GM18907 (cell line): Measurements from ENCODE around the gene RNF207.
A peak's percentile ranks its signal among the peaks of the same experiment; 100 is the strongest.

Experiments used
- ATAC-seq: cut with Tn5 transposase; IDR thresholded peaks from one replicate; pipeline ENCODE4 v1.9.1; 2021; ENCODE audit warnings: mild to moderate bottlenecking, moderate library complexity; ENCODE audit not compliant: unreplicated experiment

RNF207 gene

GRCh38 chr1:6224718-6225117, 18.8 kb downstream of the RNF207 start:
- no peak for ATAC-seq

- no peak for ATAC-seq
These were observed 19.7 kb downstream of the RNF207 start for GRCh38 chr1:6225651-6226050.

- no peak for ATAC-seq
These were observed 27.5 kb downstream of the RNF207 start for GRCh38 chr1:6233376-6233775.

GRCh38 chr1:6234502-6235295, 28.8 kb downstream of the RNF207 start:
- no peak for ATAC-seq

GRCh38 chr1:6235296-6235677, 29.4 kb downstream of the RNF207 start:
- ATAC-seq, result peak; percentile 24

- no peak for ATAC-seq
These were observed 31.2 kb downstream of the RNF207 start for GRCh38 chr1:6237093-6237492.

GRCh38 chr1:6239213-6239752, 33.4 kb downstream of the RNF207 start:
- no peak for ATAC-seq

- ATAC-seq, result no peak
These were observed 34.2 kb downstream of the RNF207 start for GRCh38 chr1:6239950-6240768.

GRCh38 chr1:6241107-6241886, 35.4 kb downstream of the RNF207 start:
- ATAC-seq, result no peak

- ATAC-seq, result no peak
These were observed 36.2 kb downstream of the RNF207 start for GRCh38 chr1:6241887-6242740.

- ATAC-seq, result no peak
These were observed 37.3 kb downstream of the RNF207 start for GRCh38 chr1:6243053-6243834.

GRCh38 chr1:6243993-6244392, 38.1 kb downstream of the RNF207 start, which contains the start of gene HES3:
HES3 (plus strand) TSS chr1:6244179; CDS start chr1:6244366, 187 bp downstream.
- ATAC-seq, result no peak

- ATAC-seq, result no peak
These were observed 38.6 kb downstream of the RNF207 start for GRCh38 chr1:6244401-6245049.

- ATAC-seq, result peak; percentile 59
These were observed 39.4 kb downstream of the RNF207 start for GRCh38 chr1:6245086-6245868.

GRCh38 chr1:6245869-6246496, 40.1 kb downstream of the RNF207 start:
- no peak for ATAC-seq

- no peak for ATAC-seq
These were observed 40.9 kb downstream of the RNF207 start for GRCh38 chr1:6246497-6247467.
